MM.1S (cell line): ENCODE results near the gene RIPK4.

Source experiments
- EZH2 ChIP-seq: fragments of 300-600 bp; sonication (generic); optimal IDR thresholded peaks from 2 replicates; pipeline ENCODE3; 2017; ENCODE audit warnings: low read depth, mild to moderate bottlenecking, antibody characterized with exemption, low read length, mixed read lengths
- EZH2phosphoT487 ChIP-seq: fragments of 300-600 bp; sonication (generic); IDR thresholded peaks from 2 replicates; pipeline ENCODE4 v1.6.1; 2018; ENCODE audit warnings: antibody characterized with exemption, low read length
- TF ChIP-seq, protein P1 (sequence below): fragments of 300-600 bp; sonication (generic); IDR thresholded peaks from 2 replicates; pipeline ENCODE4 v1.5.1; 2016; ENCODE audit warnings: antibody characterized with exemption, low read length, mixed read lengths

DNA sequence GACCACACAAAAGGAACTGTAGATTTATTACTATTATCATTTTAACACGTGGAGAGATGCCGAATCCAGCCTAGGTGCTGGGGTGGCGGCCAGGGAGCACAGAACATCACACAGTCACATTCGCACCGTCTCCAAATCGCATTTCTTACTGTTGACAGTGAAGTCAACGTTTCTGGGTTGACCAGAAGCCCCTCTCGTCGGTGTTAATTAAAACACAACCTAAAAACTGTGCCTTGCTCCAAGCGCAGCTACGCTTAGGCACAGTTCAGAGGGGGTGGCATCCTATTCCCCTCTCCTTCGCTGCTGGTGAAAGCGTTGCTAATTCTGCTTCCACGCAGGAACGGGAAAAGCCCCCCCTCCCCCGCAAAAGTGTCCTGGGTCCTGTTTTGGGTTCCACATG lies 4.1 kb downstream of the RIPK4 start:
- TF ChIP-seq, protein P1, sequence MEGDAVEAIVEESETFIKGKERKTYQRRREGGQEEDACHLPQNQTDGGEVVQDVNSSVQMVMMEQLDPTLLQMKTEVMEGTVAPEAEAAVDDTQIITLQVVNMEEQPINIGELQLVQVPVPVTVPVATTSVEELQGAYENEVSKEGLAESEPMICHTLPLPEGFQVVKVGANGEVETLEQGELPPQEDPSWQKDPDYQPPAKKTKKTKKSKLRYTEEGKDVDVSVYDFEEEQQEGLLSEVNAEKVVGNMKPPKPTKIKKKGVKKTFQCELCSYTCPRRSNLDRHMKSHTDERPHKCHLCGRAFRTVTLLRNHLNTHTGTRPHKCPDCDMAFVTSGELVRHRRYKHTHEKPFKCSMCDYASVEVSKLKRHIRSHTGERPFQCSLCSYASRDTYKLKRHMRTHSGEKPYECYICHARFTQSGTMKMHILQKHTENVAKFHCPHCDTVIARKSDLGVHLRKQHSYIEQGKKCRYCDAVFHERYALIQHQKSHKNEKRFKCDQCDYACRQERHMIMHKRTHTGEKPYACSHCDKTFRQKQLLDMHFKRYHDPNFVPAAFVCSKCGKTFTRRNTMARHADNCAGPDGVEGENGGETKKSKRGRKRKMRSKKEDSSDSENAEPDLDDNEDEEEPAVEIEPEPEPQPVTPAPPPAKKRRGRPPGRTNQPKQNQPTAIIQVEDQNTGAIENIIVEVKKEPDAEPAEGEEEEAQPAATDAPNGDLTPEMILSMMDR = no peak
- no peak for TF ChIP-seq EZH2
- TF ChIP-seq EZH2phosphoT487 = no peak
